MM.1S (cell line): ENCODE results near the gene KIF21B.

Experiments
- DNase-seq: peaks from one replicate; pipeline ENCODE4 v3.0.0-alpha.2; 2015
- H2AFZ ChIP-seq: fragments of 300-600 bp; sonication (generic); 2 replicates; pipeline ENCODE4 v1.6.0; 2016; ENCODE audit warnings: antibody characterized with exemption, low read length
- H3F3A ChIP-seq: fragments of 300-600 bp; sonication (generic); 2 replicates; pipeline ENCODE4 v1.6.1; 2016; ENCODE audit warnings: mild to moderate bottlenecking, antibody characterized with exemption, low read length, moderate library complexity, mixed read lengths; ENCODE audit not compliant: insufficient read depth
- H3K27ac ChIP-seq: fragments of 300-600 bp; sonication (generic); 2 replicates; pipeline ENCODE4 v1.5.1; 2016; ENCODE audit warnings: mild to moderate bottlenecking, low read length
- H3K27me3 ChIP-seq: fragments of 300-600 bp; sonication (generic); replicated peaks from 2 replicates; pipeline ENCODE4 v1.6.0; 2016; ENCODE audit warnings: low read length; ENCODE audit not compliant: insufficient read depth
- H3K36me3 ChIP-seq: fragments of 300-600 bp; sonication (generic); replicated peaks from 2 replicates; pipeline ENCODE4 v1.6.1; 2016; ENCODE audit warnings: mild to moderate bottlenecking, low read length, mixed read lengths; ENCODE audit not compliant: insufficient read depth
- H3K4me1 ChIP-seq: fragments of 300-600 bp; sonication (generic); 2 replicates; pipeline ENCODE4 v1.6.1; 2016; ENCODE audit warnings: low read length, mixed read lengths
- H3K4me2 ChIP-seq: fragments of 300-600 bp; sonication (generic); 2 replicates; pipeline ENCODE4 v1.6.0; 2016; ENCODE audit warnings: low read depth, low read length
- H3K4me3 ChIP-seq: fragments of 300-600 bp; sonication (generic); 2 replicates; pipeline ENCODE4 v1.5.1; 2016; ENCODE audit warnings: low read length, mixed read lengths
- H3K79me2 ChIP-seq: fragments of 300-600 bp; sonication (generic); 2 replicates; pipeline ENCODE4 v1.6.1; 2016; ENCODE audit warnings: mixed run types, low read length, mixed read lengths
- H3K9ac ChIP-seq: fragments of 300-600 bp; sonication (generic); 2 replicates; pipeline ENCODE4 v1.6.1; 2016; ENCODE audit warnings: low read length, mixed read lengths
- H3K9me2 ChIP-seq: fragments of 300-600 bp; sonication (generic); replicated peaks from 2 replicates; pipeline ENCODE4 v1.6.1; 2016; ENCODE audit warnings: mild to moderate bottlenecking, low read length, mixed read lengths; ENCODE audit not compliant: insufficient read depth
- H3K9me3 ChIP-seq: fragments of 300-600 bp; sonication (generic); replicated peaks from 2 replicates; pipeline ENCODE4 v1.6.1; 2016; ENCODE audit warnings: mild to moderate bottlenecking, low read length, mixed read lengths; ENCODE audit not compliant: insufficient read depth
- H4K20me1 ChIP-seq: fragments of 300-600 bp; sonication (generic); 2 replicates; pipeline ENCODE4 v1.6.1; 2016; ENCODE audit warnings: mild to moderate bottlenecking, low read length, moderate library complexity, mixed read lengths; ENCODE audit not compliant: insufficient read depth
- CTCF ChIP-seq: fragments of 300-600 bp; sonication (generic); IDR thresholded peaks from 2 replicates; pipeline ENCODE4 v1.5.1; 2016; ENCODE audit warnings: antibody characterized with exemption, low read length, mixed read lengths
- EZH2 ChIP-seq: fragments of 300-600 bp; sonication (generic); optimal IDR thresholded peaks from 2 replicates; pipeline ENCODE3; 2017; ENCODE audit warnings: low read depth, mild to moderate bottlenecking, antibody characterized with exemption, low read length, mixed read lengths
- EZH2phosphoT487 ChIP-seq: fragments of 300-600 bp; sonication (generic); IDR thresholded peaks from 2 replicates; pipeline ENCODE4 v1.6.1; 2018; ENCODE audit warnings: antibody characterized with exemption, low read length

The KIF21B gene

DNA sequence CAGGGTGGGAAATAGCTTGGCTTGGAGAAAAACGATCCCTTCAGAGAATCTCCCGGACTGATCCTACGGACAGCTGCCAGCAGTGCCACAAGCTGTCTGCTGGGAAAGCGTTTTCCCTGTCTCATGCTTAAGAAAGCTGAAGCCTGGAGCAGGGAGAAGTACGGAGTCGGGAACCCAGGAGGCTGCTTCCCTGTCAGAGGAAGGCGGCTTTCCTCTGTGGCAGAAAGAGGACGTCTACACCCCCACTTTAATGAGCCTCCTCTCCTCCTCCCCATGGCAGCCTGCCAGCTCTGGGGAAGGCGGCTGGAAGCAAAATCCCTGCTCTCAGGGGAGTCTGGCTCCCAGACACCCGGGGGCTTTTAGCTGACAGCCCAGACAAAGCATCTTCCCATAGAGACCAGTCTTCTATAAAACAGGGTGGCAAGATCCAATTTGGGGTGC is 7.3 kb downstream of the KIF21B start:
- H3K4me2 ChIP-seq: no peak overlapping the region
- no peak overlapping the region for H3K9ac ChIP-seq
- H3K36me3 ChIP-seq: no peaks in the 10 kb centered on the region; the same call in 1 of the 2 replicates
- no peak overlapping the region for H3K27ac ChIP-seq
- no peak overlapping the region for H3K4me3 ChIP-seq
- H3K27me3 ChIP-seq: no peaks in the 10 kb centered on the region
- H3K79me2 ChIP-seq: peaks cover 90% of the 10 kb centered on the region
- H2AFZ ChIP-seq: no peak overlapping the region
- peaks cover 21% of the 10 kb centered on the region for H3F3A ChIP-seq
- TF ChIP-seq EZH2 (no peak), CTCF (no peak), EZH2phosphoT487 (no peak)
- no peaks in the 10 kb centered on the region for H3K9me3 ChIP-seq
- no peak for DNase-seq
- H3K4me1 ChIP-seq: peaks cover 31% of the 10 kb centered on the region
- H3K9me2 ChIP-seq: no peaks in the 10 kb centered on the region
- 0 out of 2 replicates have a peak, but pooled peaks cover 4% of the 10 kb centered on the region for H4K20me1 ChIP-seq

DNA sequence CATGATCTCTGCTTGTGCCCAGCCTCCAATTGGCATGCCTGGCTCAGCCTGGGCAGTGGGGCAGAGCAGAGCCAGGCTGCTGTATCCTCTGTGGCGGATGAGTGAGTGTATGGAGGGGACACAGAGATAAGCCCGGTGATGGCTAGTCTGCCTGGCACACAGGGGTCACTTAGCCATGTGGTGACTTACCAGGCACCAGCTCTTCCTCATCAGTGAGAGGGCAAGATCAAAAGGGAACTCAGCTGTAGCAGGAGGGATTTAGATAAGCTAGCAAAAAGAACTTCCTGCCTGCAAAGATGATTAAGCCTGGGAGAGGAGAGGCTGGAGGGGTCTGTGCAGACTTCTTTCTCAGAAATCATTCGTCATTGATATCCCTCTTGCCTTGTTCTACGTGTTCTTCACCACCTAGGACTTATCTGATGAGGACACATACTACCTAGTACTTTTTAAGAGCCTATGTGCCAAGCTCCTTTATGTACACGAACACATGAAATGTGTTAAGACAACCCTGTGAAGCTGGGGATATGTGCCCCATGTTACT is 7.9 kb downstream of the KIF21B start:
- TF ChIP-seq EZH2phosphoT487 (no peak), EZH2 (no peak), CTCF (no peak)
- Histone ChIP-seq H3K4me2 (no peak overlapping the region), H3K9ac (no peak overlapping the region), H3K79me2 (peaks cover 91% of the 10 kb centered on the region), H3K27me3 (no peaks in the 10 kb centered on the region), H3K9me2 (no peaks in the 10 kb centered on the region), H3K27ac (no peak overlapping the region), H3K4me3 (no peak overlapping the region), H3K4me1 (peaks cover 27% of the 10 kb centered on the region), H4K20me1 (0 out of 2 replicates have a peak, but pooled peaks cover 4% of the 10 kb centered on the region), H3K36me3 (no peaks in the 10 kb centered on the region; the same call in 1 of the 2 replicates), H3K9me3 (no peaks in the 10 kb centered on the region), H3F3A (peaks cover 15% of the 10 kb centered on the region), H2AFZ (no peak overlapping the region)
- DNase-seq: no peak

DNA sequence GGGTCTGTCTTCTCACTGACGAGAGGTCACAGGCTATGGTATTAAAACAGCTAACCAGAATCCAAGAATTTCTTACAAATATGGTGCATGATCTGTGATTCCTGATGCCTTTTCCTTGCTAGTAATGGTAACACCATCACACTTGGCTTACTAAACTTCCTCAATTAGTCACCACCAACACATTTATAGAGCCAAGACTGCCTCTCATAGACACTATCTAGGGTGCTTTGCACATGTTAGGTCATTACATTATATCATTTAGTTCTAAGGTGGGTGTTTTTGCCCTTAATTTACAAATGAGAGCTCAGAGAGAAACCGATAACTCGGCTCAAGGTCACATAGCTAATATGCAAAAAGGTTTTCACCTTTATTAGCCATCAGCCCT is 8.7 kb downstream of the KIF21B start:
- no peak for TF ChIP-seq CTCF
- TF ChIP-seq EZH2: no peak
- TF ChIP-seq EZH2phosphoT487: no peak
- Histone ChIP-seq H3K4me1 (peaks cover 19% of the 10 kb centered on the region), H4K20me1 (0 out of 2 replicates have a peak, but pooled peaks cover 4% of the 10 kb centered on the region), H3F3A (peaks cover 7% of the 10 kb centered on the region), H3K9me3 (no peaks in the 10 kb centered on the region), H3K27ac (no peak overlapping the region), H2AFZ (no peak overlapping the region), H3K9me2 (no peaks in the 10 kb centered on the region), H3K4me2 (no peak overlapping the region), H3K4me3 (no peak overlapping the region), H3K36me3 (no peaks in the 10 kb centered on the region; the same call in 1 of the 2 replicates), H3K27me3 (no peaks in the 10 kb centered on the region), H3K79me2 (peaks cover 95% of the 10 kb centered on the region), H3K9ac (no peak overlapping the region)
- no peak for DNase-seq
